Osteoblast (primary cell): ENCODE measurements around the gene KCNF1. TPM values are rescaled to one million over a fixed set of nuclear protein-coding genes. Genes with fewer than 3 reads are reported as not detected.
A peak's percentile ranks its signal among the peaks of the same experiment; 100 is the strongest.

Experiments used
- DNase-seq: peaks from one replicate; pipeline ENCODE4 v3.0.0; 2011; ENCODE audit warnings: low spot score, mixed read lengths; ENCODE audit not compliant: insufficient read length; ENCODE audit errors: missing footprints
- H2AFZ ChIP-seq: 2 replicates; pipeline ENCODE4 v1.6.0; 2011; ENCODE audit warnings: mild to moderate bottlenecking, low read length
- H3K27ac ChIP-seq: 2 replicates; pipeline ENCODE4 v1.5.1; 2011; ENCODE audit warnings: mild to moderate bottlenecking, low read depth, low read length, moderate library complexity
- H3K27me3 ChIP-seq: 2 replicates; pipeline ENCODE4 v1.6.0; 2012; ENCODE audit warnings: mild to moderate bottlenecking, control low read depth, inconsistent platforms, low read length, moderate library complexity; ENCODE audit not compliant: insufficient read depth
- H3K36me3 ChIP-seq: 2 replicates; pipeline ENCODE4 v1.5.1; 2011; ENCODE audit warnings: mild to moderate bottlenecking, low read length, control low read depth, moderate library complexity; ENCODE audit not compliant: insufficient read depth
- H3K4me1 ChIP-seq: 2 replicates; pipeline ENCODE4 v1.5.1; 2011; ENCODE audit warnings: mild to moderate bottlenecking, low read length, control low read depth, moderate library complexity; ENCODE audit not compliant: insufficient read depth
- H3K4me2 ChIP-seq: 2 replicates; pipeline ENCODE4 v1.6.0; 2011; ENCODE audit warnings: mild to moderate bottlenecking, low read length; ENCODE audit not compliant: insufficient read depth
- H3K4me3 ChIP-seq: fragments of 200-600 bp; sonication (generic); 3 replicates; pipeline ENCODE4 v1.5.1; 2012; ENCODE audit warnings: mild to moderate bottlenecking, low read length, inconsistent platforms; ENCODE audit not compliant: insufficient read depth
- H3K79me2 ChIP-seq: 2 replicates; pipeline ENCODE4 v1.6.0; 2012; ENCODE audit warnings: mild to moderate bottlenecking, low read length, control low read depth, inconsistent platforms; ENCODE audit not compliant: insufficient read depth
- H3K9me3 ChIP-seq: 2 replicates; pipeline ENCODE4 v1.5.1; 2011; ENCODE audit warnings: low read depth, low read length, control low read depth
- H4K20me1 ChIP-seq: 2 replicates; pipeline ENCODE4 v1.6.0; 2012; ENCODE audit warnings: mild to moderate bottlenecking, low read length, control low read depth; ENCODE audit not compliant: insufficient read depth
- total RNA-seq: library from RNA; depleted of rRNA; stranded (reverse); fragments of >200 nt; gene quantifications from 2 replicates; pipeline ENCODE4 v1.2.3, GENCODE V29; 2012
- TF ChIP-seq, protein P1 (sequence below): IDR thresholded peaks from 2 replicates; pipeline ENCODE4 v1.5.1; 2011; ENCODE audit warnings: mild to moderate bottlenecking, low read depth, low read length, moderate library complexity; ENCODE audit errors: extremely low read depth

The KCNF1 gene
- total RNA-seq, 1 donor: under 0.01 TPM

DNA sequence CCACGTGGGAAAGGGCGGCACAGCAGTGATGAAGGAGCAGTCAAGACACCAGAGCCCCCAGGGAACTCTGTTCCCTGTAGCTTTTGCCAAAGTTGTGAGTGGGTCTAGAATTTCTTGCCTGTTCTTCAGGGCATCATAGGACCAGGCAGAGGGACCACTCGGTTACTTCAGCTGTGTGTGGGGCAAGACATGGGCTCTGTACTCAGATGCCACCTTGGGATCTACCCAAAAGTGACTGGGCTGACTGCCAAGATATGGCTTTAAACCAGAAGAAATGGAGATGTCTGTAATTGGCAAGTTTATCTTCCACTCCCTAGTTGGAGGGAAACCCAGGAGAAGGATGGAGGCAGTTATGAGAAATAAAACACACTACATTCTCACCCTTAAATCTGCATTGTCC, 29.6 kb downstream of the KCNF1 start:
- Histone ChIP-seq H2AFZ (no peak overlapping the region), H3K4me2 (no peak overlapping the region), H3K27ac (no peak overlapping the region), H3K36me3 (no peaks in the 10 kb centered on the region), H3K4me1 (peaks cover 3% of the 10 kb centered on the region), H4K20me1 (no peaks in the 10 kb centered on the region), H3K9me3 (no peaks in the 10 kb centered on the region), H3K27me3 (peaks cover 14% of the 10 kb centered on the region), H3K79me2 (no peaks in the 10 kb centered on the region), H3K4me3 (no peak overlapping the region)
- no peak for DNase-seq
- TF ChIP-seq, protein P1, sequence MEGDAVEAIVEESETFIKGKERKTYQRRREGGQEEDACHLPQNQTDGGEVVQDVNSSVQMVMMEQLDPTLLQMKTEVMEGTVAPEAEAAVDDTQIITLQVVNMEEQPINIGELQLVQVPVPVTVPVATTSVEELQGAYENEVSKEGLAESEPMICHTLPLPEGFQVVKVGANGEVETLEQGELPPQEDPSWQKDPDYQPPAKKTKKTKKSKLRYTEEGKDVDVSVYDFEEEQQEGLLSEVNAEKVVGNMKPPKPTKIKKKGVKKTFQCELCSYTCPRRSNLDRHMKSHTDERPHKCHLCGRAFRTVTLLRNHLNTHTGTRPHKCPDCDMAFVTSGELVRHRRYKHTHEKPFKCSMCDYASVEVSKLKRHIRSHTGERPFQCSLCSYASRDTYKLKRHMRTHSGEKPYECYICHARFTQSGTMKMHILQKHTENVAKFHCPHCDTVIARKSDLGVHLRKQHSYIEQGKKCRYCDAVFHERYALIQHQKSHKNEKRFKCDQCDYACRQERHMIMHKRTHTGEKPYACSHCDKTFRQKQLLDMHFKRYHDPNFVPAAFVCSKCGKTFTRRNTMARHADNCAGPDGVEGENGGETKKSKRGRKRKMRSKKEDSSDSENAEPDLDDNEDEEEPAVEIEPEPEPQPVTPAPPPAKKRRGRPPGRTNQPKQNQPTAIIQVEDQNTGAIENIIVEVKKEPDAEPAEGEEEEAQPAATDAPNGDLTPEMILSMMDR: no peak

GRCh38 chr2:10944799-10945198, 33.1 kb downstream of the KCNF1 start:
- Histone ChIP-seq H3K4me1 (peaks cover 13% of the 10 kb centered on the region), H3K4me2 (no peak overlapping the region), H2AFZ (no peak overlapping the region), H3K36me3 (no peaks in the 10 kb centered on the region), H3K79me2 (no peaks in the 10 kb centered on the region), H3K27ac (no peak overlapping the region), H3K4me3 (no peak overlapping the region), H3K27me3 (peaks cover 23% of the 10 kb centered on the region), H3K9me3 (no peaks in the 10 kb centered on the region), H4K20me1 (no peaks in the 10 kb centered on the region)
- DNase-seq: no peak
- TF ChIP-seq, protein P1: no peak

- TF ChIP-seq, protein P1: no peak
- Histone ChIP-seq H3K27ac (no peak overlapping the region), H2AFZ (no peak overlapping the region), H3K79me2 (no peaks in the 10 kb centered on the region), H3K36me3 (no peaks in the 10 kb centered on the region), H3K4me3 (no peak overlapping the region), H3K9me3 (no peaks in the 10 kb centered on the region), H3K4me1 (peaks cover 13% of the 10 kb centered on the region), H3K4me2 (peak overlapping the region; percentile 77), H3K27me3 (peaks cover 26% of the 10 kb centered on the region), H4K20me1 (no peaks in the 10 kb centered on the region)
- no peak for DNase-seq
Measured at GRCh38 chr2:10946394-10946793, 34.7 kb downstream of the KCNF1 start.

DNA sequence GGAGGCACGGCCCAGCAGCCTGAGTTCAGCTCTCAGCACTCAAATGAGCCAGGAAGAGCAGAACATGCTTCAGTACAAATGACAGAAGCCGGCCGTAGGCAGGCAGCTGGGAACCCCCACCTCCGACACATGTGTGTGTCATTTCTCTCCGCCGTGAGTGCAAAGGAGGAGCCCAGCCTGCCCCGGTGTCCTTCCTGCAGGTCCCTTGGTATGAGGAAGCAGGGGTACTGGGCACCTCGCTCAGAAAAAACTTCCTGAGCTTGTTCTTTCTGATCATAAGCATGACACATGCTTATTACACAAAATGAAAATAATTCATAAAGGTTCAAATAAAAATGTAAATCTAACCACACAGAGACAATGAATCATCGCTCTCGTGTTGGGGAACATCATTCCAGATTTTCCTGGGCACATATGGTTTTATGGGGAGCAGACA, 35.3 kb downstream of the KCNF1 start:
- DNase-seq: no peak
- H3K27me3 ChIP-seq: peaks cover 30% of the 10 kb centered on the region
- H2AFZ ChIP-seq: peak overlapping the region; percentile 60
- H3K4me2 ChIP-seq: peak overlapping the region; percentile 77
- TF ChIP-seq, protein P1: no peak
- peaks cover 13% of the 10 kb centered on the region for H3K4me1 ChIP-seq
- no peaks in the 10 kb centered on the region for H3K9me3 ChIP-seq
- H3K79me2 ChIP-seq: no peaks in the 10 kb centered on the region
- no peaks in the 10 kb centered on the region for H4K20me1 ChIP-seq
- no peak overlapping the region for H3K27ac ChIP-seq
- H3K36me3 ChIP-seq: no peaks in the 10 kb centered on the region
- peak overlapping the region; percentile 50 for H3K4me3 ChIP-seq
